Measurements from ENCODE around the gene USP12. TPM values are rescaled to one million over a fixed set of nuclear protein-coding genes. Genes with fewer than 3 reads are reported as not detected.

Gene USP12
- total and polyA plus RNA-seq, 2 donors from 2014 or later, result 15.0 to 27.5 TPM

GRCh38 chr13:27199696-27200095 is 28.1 kb upstream of the USP12 start:
- no peak for DNase-seq
- no peak for TF ChIP-seq CTCF (IDR thresholded peaks at IDR 0.05; ENCODE audit: borderline replicate concordance, extremely low read depth, insufficient read depth)
- H3K4me3 ChIP-seq (ENCODE audit: low read length in 3 of 3), result no peak overlapping the region
- H3K27ac ChIP-seq (ENCODE audit: low read depth in 2 of 2, low read length in 2 of 2), result no peak overlapping the region
- no peaks in the 10 kb centered on the region for H3K4me1 ChIP-seq (ENCODE audit: control insufficient read depth in 2 of 3, insufficient read depth in 2 of 3, low read depth in 1 of 3, low read length in 3 of 3)
- H3K27me3 ChIP-seq (ENCODE audit: control insufficient read depth, insufficient read depth, low read length), result no peaks in the 10 kb centered on the region
- FAIRE-seq, result no peak
- H3K36me3 ChIP-seq (ENCODE audit: control insufficient read depth in 2 of 3, insufficient read depth in 3 of 3, low read length in 3 of 3), result no peaks in the 10 kb centered on the region
- no peaks in the 10 kb centered on the region for H3K9me3 ChIP-seq (ENCODE audit: control insufficient read depth in 2 of 3, insufficient read depth in 1 of 3, low read length in 3 of 3)
- intact Hi-C loops (cut with DNase I), result no loop called here
- no peak overlapping the region for H3K9ac ChIP-seq (ENCODE audit: low read length in 3 of 3)

DNA sequence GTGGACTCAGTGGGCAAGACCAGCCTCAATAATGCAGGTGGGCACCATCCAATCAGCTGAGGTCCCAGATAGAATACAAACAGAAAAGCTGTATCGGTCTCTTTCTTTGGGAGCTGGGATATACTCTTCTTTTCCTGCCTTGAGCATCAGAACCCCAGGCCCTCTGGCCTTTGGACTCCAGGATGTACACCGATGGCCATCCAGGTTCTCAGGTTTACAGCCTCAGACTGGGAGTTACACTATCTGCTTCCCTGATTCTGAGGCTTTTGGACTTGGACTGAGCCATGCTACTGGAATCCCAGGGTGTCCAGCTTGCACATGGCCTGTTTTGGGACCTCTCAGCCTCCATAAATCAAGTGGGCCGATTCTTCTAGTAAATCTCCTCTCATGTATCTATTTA is 27.6 kb upstream of the USP12 start:
- no peak overlapping the region for H3K27ac ChIP-seq (ENCODE audit: low read depth in 2 of 2, low read length in 2 of 2)
- TF ChIP-seq CTCF (IDR thresholded peaks at IDR 0.05; ENCODE audit: borderline replicate concordance, extremely low read depth, insufficient read depth), result no peak
- intact Hi-C loops (cut with DNase I), result no loop called here
- no peaks in the 10 kb centered on the region for H3K4me1 ChIP-seq (ENCODE audit: control insufficient read depth in 2 of 3, insufficient read depth in 2 of 3, low read depth in 1 of 3, low read length in 3 of 3)
- no peak overlapping the region for H3K9ac ChIP-seq (ENCODE audit: low read length in 3 of 3)
- no peaks in the 10 kb centered on the region for H3K27me3 ChIP-seq (ENCODE audit: control insufficient read depth, insufficient read depth, low read length)
- DNase-seq (no peak), FAIRE-seq (no peak)
- no peaks in the 10 kb centered on the region for H3K9me3 ChIP-seq (ENCODE audit: control insufficient read depth in 2 of 3, insufficient read depth in 1 of 3, low read length in 3 of 3)
- no peak overlapping the region for H3K4me3 ChIP-seq (ENCODE audit: low read length in 3 of 3)
- H3K36me3 ChIP-seq (ENCODE audit: control insufficient read depth in 2 of 3, insufficient read depth in 3 of 3, low read length in 3 of 3), result no peaks in the 10 kb centered on the region

DNA sequence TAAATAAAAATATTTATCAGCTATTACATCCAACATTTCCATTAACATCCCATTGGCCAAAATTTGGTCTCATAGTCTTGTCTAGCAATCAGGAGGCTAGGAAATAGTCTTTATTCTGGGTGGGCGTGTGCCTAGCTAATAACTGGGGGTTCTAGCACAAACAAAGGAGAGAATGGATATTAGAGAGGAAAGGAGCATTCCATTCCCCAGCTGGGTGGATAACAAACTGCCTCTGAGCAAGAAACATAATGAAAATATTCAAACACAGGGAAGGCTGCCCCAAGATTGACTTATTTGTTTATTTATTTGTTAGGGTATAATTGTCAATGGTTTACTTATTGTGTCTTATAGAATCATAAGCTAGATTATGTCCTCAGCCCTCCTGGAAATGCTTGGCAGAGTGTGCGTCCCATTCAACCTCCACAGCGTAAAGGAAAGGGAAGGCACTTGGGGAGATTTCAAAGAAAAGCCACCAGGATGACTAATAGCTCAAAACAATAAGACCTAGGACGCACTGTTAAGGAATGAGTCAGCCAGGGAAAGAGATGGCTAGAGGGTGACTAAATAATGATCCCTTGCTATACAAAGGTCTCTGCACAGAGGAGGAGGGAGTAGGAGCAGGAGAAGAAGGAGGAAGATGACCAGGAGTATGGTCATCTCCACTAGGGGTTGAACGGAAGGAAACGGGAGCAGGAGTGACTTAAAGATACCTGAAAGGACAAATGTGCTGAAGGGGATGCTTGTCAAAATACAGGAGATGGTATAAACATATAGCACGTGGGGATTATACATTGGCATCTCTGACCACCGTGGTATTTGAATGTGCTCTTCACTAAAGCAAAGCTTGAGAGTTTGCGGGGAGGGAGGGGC is 23.5 kb upstream of the USP12 start:
- no peak for FAIRE-seq
- no peak overlapping the region for H3K9ac ChIP-seq (ENCODE audit: low read length in 3 of 3)

More for the DNA sequence above, 23.5 kb upstream of the USP12 start:
- H3K27me3 ChIP-seq (ENCODE audit: control insufficient read depth, insufficient read depth, low read length), result no peaks in the 10 kb centered on the region
- intact Hi-C loops (cut with DNase I), result no loop called here
- H3K9me3 ChIP-seq (ENCODE audit: control insufficient read depth in 2 of 3, insufficient read depth in 1 of 3, low read length in 3 of 3), result no peaks in the 10 kb centered on the region
- no peak overlapping the region for H3K27ac ChIP-seq (ENCODE audit: low read depth in 2 of 2, low read length in 2 of 2)
- H3K4me1 ChIP-seq (ENCODE audit: control insufficient read depth in 2 of 3, insufficient read depth in 2 of 3, low read depth in 1 of 3, low read length in 3 of 3), result no peaks in the 10 kb centered on the region
- H3K36me3 ChIP-seq (ENCODE audit: control insufficient read depth in 2 of 3, insufficient read depth in 3 of 3, low read length in 3 of 3), result no peaks in the 10 kb centered on the region
- TF ChIP-seq CTCF (IDR thresholded peaks at IDR 0.05; ENCODE audit: borderline replicate concordance, extremely low read depth, insufficient read depth), result no peak
- no peak for DNase-seq
- no peak overlapping the region for H3K4me3 ChIP-seq (ENCODE audit: low read length in 3 of 3)
